ENCODE results near the gene JAK3.

DNA sequence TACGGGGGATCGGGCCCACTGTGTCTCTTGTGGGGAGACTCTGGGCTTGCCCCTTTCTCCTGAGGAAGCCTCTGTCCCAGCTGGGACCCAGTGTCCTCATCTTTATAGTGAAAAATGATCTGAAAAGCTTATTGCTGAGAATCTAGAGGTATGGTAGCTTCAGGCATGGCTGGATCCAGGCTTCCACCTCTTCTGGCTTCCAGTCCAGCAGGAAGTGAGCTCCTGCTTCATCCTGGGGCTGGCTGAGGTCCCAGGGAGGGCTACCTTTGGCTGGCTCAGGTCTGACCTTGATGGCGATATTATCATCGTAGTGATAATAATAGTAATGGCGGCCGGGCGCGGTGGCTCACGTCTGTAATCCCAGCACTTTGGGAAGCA is 27.0 kb upstream of the JAK3 start:
- no peak for TF ChIP-seq REST (IDR thresholded peaks at IDR 0.05)
- no peak for TF ChIP-seq CTCF (IDR thresholded peaks at IDR 0.05; ENCODE audit: low read depth, low read length, missing input control)
- no peak for TF ChIP-seq GABPA (IDR thresholded peaks at IDR 0.05 in 1 of 2, conservative IDR thresholded peaks at IDR 0.05 in 1 of 2)
- no peak for TF ChIP-seq SP1 (IDR thresholded peaks at IDR 0.05)
- TF ChIP-seq ATF3 (IDR thresholded peaks at IDR 0.05), result no peak
- no peak for TF ChIP-seq MAX (IDR thresholded peaks at IDR 0.05)
- no peak for TF ChIP-seq EGR1 (IDR thresholded peaks at IDR 0.05; ENCODE audit: low read depth in 2 of 2)
- TF ChIP-seq, protein P1, sequence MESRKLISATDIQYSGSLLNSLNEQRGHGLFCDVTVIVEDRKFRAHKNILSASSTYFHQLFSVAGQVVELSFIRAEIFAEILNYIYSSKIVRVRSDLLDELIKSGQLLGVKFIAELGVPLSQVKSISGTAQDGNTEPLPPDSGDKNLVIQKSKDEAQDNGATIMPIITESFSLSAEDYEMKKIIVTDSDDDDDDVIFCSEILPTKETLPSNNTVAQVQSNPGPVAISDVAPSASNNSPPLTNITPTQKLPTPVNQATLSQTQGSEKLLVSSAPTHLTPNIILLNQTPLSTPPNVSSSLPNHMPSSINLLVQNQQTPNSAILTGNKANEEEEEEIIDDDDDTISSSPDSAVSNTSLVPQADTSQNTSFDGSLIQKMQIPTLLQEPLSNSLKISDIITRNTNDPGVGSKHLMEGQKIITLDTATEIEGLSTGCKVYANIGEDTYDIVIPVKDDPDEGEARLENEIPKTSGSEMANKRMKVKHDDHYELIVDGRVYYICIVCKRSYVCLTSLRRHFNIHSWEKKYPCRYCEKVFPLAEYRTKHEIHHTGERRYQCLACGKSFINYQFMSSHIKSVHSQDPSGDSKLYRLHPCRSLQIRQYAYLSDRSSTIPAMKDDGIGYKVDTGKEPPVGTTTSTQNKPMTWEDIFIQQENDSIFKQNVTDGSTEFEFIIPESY (IDR thresholded peaks at IDR 0.05), result no peak
- TF ChIP-seq FOXA1 (IDR thresholded peaks at IDR 0.05), result no peak
- TF ChIP-seq RXRA (IDR thresholded peaks at IDR 0.05), result no peak
